ENCODE data around the gene TIGD1.

DNA sequence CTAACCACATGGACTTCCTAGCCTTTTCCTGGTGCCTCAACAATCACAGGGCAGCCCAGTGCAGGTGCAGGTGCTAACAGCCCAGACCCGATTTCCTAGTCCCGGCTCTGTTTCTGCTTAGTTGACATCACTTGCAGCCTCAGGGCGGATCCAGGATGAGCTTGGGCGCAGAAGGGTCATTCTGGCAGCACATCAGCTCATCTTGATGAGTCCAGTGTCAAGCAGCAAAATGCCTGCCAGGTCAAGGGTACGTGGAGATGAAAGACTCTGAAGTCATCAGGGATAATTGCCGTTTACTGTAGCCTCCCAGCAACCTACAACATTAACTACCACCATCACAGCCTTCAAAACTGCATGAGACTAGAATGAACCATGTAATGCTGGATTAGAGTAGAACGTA, 43.6 kb upstream of the TIGD1 start:
- TF ChIP-seq POLR2A (IDR thresholded peaks at IDR 0.05; ENCODE audit: extremely low read depth, insufficient read length) (no peak), MYC (IDR thresholded peaks at IDR 0.05; ENCODE audit: low read depth, low read length) (no peak)
- TF ChIP-seq, protein P1, sequence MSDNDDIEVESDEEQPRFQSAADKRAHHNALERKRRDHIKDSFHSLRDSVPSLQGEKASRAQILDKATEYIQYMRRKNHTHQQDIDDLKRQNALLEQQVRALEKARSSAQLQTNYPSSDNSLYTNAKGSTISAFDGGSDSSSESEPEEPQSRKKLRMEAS (IDR thresholded peaks at IDR 0.05; ENCODE audit: low read depth, low read length) = no peak
- TF ChIP-seq, protein P2, sequence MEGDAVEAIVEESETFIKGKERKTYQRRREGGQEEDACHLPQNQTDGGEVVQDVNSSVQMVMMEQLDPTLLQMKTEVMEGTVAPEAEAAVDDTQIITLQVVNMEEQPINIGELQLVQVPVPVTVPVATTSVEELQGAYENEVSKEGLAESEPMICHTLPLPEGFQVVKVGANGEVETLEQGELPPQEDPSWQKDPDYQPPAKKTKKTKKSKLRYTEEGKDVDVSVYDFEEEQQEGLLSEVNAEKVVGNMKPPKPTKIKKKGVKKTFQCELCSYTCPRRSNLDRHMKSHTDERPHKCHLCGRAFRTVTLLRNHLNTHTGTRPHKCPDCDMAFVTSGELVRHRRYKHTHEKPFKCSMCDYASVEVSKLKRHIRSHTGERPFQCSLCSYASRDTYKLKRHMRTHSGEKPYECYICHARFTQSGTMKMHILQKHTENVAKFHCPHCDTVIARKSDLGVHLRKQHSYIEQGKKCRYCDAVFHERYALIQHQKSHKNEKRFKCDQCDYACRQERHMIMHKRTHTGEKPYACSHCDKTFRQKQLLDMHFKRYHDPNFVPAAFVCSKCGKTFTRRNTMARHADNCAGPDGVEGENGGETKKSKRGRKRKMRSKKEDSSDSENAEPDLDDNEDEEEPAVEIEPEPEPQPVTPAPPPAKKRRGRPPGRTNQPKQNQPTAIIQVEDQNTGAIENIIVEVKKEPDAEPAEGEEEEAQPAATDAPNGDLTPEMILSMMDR (IDR thresholded peaks at IDR 0.05; ENCODE audit: low read depth, low read length) = no peak
